ENCODE results near the gene DCLRE1A.
"Not testable (repeated sequence)": the region's sequence is repeated elsewhere in the genome, so short reads cannot be mapped to it uniquely, and the experiment has no call there.

DCLRE1A gene

GRCh38 chr10:113857210-113857609 lies 3.3 kb upstream of the DCLRE1A start:
- DNase-seq (ENCODE audit: low spot score), result no peak

GRCh38 chr10:113856563-113856962 lies 2.7 kb upstream of the DCLRE1A start:
- DNase-seq (ENCODE audit: low spot score), result no peak

- peak; percentile 36 for DNase-seq (ENCODE audit: low spot score)
Measured at GRCh38 chr10:113854761-113855588, 1.1 kb upstream of the DCLRE1A start.

GRCh38 chr10:113853578-113854012 lies 287 bp downstream of the DCLRE1A start:
- DNase-seq (ENCODE audit: low spot score), result peak; percentile 40

GRCh38 chr10:113849946-113850345 lies 3.9 kb downstream of the DCLRE1A start:
- no peak for DNase-seq (ENCODE audit: low spot score)

GRCh38 chr10:113849140-113849803 lies 4.6 kb downstream of the DCLRE1A start:
- DNase-seq (ENCODE audit: low spot score), result no peak

- no peak for DNase-seq (ENCODE audit: low spot score)
Measured at GRCh38 chr10:113846036-113846435, 7.8 kb downstream of the DCLRE1A start.

- no peak for DNase-seq (ENCODE audit: low spot score)
Measured at GRCh38 chr10:113843972-113844485, 9.9 kb downstream of the DCLRE1A start.

GRCh38 chr10:113842171-113842570 lies 11.7 kb downstream of the DCLRE1A start:
- DNase-seq (ENCODE audit: low spot score), result no peak

GRCh38 chr10:113828567-113828966 lies 25.3 kb downstream of the DCLRE1A start:
- DNase-seq (ENCODE audit: low spot score), result not testable (repeated sequence)

- no peak for DNase-seq (ENCODE audit: low spot score)
Measured at GRCh38 chr10:113825791-113826190, 28.1 kb downstream of the DCLRE1A start.

- no peak for DNase-seq (ENCODE audit: low spot score)
Measured at GRCh38 chr10:113823389-113823788, 30.5 kb downstream of the DCLRE1A start.

- DNase-seq (ENCODE audit: low spot score), result no peak
Measured at GRCh38 chr10:113822174-113822573, 31.7 kb downstream of the DCLRE1A start.

GRCh38 chr10:113821306-113821705 lies 32.6 kb downstream of the DCLRE1A start:
- DNase-seq (ENCODE audit: low spot score), result not testable (repeated sequence)

- no peak for DNase-seq (ENCODE audit: low spot score)
Measured at GRCh38 chr10:113820507-113820906, 33.4 kb downstream of the DCLRE1A start.

- DNase-seq (ENCODE audit: low spot score), result no peak
Measured at GRCh38 chr10:113819989-113820388, 33.9 kb downstream of the DCLRE1A start.

GRCh38 chr10:113814700-113815099 lies 39.2 kb downstream of the DCLRE1A start:
- not testable (repeated sequence) for DNase-seq (ENCODE audit: low spot score)

GRCh38 chr10:113808168-113808567 lies 45.7 kb downstream of the DCLRE1A start:
- DNase-seq (ENCODE audit: low spot score), result no peak

- no peak for DNase-seq (ENCODE audit: low spot score)
Measured at GRCh38 chr10:113806503-113806902, 47.4 kb downstream of the DCLRE1A start.

- DNase-seq (ENCODE audit: low spot score), result no peak
Measured at GRCh38 chr10:113802997-113803396, 50.9 kb downstream of the DCLRE1A start.

- DNase-seq (ENCODE audit: low spot score), result no peak
Measured at GRCh38 chr10:113801569-113801968, 52.3 kb downstream of the DCLRE1A start.

GRCh38 chr10:113791691-113792090 lies 62.2 kb downstream of the DCLRE1A start:
- no peak for DNase-seq (ENCODE audit: low spot score)

- DNase-seq (ENCODE audit: low spot score), result no peak
Measured at GRCh38 chr10:113788604-113789083, 65.2 kb downstream of the DCLRE1A start.
